HG03469 (cell line): Measurements from ENCODE around the gene GINS2.

Source experiments
- ATAC-seq: cut with Tn5 transposase; IDR thresholded peaks from one replicate; pipeline ENCODE4 v1.9.1; 2021; ENCODE audit warnings: mild to moderate bottlenecking, moderate library complexity, moderate number of reproducible peaks; ENCODE audit not compliant: unreplicated experiment

Gene GINS2

DNA sequence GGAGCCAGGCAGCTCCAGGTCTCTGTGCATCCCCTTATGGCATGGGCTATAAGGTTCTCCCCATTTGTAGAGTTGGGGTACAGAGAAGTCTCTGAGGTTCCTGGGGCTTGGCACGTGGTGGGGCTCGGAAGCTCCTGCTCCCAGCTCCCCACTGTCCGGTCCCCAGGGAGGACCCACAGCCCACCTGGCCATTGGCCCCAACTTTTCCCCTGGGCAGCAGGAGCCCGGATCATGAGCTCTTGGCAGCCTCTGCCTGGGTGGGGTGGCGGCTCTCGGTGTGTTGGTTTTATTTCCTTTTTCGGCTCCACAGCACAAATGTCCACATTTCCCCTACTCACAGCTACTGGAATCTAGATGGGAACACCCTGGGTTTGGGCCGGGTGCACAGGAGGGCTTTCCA, 45.1 kb downstream of the GINS2 start:
- ATAC-seq = no peak

DNA sequence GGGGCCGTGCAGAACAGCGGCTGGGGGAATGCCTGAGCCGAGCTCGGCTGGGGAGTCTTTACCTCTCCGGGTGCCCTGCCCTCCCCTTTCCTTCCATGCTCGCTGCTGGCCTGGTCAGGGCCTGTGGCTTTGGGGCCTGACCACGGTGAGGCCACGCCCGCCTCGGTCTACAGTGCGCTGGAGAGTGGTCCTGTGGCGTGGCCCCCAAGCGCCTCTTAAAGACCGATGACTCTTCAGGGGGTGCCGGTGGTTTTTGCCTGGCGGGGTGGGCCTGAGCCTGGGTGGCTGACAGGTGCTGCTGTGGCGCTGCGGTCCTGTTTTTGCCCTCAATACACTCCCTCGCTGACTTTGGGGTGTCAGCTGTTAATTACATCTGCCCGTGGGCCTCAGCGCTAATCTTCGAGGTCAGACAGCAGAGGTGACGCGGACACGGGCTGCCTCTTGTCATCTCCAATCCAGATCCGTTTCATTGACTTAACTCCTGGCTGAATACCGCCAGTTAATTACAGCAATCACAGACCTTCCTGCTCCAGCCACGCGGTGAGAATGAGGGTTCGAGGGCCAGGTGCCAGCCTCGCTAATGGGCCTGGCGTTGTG, 45.9 kb downstream of the GINS2 start:
- ATAC-seq = no peak

DNA sequence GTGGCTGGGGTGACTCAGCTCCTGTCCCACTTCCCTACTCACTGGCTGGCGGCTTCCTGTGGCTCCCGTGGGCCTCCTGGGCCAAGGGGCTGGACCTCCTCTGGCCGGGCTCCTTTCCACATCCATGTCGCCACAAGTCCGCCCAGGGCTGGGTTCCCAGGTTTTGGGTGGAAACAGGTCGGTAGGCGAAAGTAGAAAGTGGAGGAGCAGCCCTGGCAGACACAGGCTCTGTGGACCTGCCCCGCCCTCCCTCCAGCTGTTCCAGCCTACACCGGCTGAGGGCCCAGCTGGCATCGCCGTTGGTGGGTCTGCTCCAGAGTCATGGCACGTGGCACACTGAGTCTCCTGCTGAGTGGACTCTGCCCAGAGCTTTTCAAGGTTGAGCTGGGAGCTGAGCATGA, 47.0 kb downstream of the GINS2 start:
- no peak for ATAC-seq

DNA sequence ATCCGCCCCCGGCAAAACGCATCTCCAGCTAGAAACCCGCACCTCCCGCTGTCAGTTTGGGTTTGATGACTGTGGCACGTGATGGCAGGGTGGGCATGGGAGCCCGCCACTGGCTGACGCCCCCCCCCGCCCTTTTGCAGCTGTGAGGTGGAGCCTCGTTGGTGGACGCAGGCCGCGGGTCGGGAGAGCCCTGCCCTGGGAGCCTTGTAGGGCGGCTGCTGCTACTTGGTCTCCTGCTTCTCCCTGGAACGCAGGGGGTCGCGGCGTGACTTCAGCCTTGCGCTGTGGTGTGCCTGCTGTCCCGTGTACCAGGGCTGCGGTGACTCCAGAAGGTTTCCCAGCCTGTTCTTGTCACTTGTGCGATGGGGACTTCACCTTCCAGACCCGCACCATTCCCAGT, 47.4 kb downstream of the GINS2 start:
- no peak for ATAC-seq

DNA sequence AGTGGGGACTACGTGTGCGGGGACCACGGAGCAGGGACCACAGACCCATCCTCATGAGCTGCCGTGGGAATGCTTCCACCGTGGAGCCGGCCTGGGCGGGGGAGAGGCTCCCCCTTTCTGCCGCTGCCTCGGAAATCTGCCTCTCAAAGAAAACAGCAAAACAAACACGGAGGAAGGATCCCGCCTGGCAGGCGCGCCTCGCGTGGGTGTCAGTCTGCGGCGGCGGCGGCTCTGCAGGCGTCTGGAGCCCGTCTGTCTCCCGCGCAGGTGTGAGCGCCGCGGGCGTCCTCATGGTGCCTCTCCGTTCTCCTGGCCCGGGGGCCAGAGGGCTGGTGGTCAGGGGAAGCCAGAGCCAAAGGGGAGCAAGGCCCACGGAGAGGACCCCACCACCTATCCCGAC, 48.2 kb downstream of the GINS2 start:
- no peak for ATAC-seq

DNA sequence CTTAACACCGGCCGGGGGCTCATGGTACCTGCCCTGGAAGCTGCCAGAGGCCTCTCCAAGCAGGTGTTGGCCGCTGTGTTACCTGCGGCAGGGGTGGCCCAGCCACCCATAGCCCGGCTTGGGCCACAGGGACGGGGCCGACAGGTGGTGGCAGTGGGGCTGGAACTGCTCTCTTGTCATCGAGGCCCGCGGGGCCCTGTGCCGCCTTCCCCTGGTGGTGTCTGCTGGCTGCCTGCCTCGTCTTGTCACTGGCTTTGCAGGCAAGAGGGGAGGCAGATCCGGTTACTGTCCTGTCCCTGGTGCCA, 48.5 kb downstream of the GINS2 start:
- no peak for ATAC-seq

DNA sequence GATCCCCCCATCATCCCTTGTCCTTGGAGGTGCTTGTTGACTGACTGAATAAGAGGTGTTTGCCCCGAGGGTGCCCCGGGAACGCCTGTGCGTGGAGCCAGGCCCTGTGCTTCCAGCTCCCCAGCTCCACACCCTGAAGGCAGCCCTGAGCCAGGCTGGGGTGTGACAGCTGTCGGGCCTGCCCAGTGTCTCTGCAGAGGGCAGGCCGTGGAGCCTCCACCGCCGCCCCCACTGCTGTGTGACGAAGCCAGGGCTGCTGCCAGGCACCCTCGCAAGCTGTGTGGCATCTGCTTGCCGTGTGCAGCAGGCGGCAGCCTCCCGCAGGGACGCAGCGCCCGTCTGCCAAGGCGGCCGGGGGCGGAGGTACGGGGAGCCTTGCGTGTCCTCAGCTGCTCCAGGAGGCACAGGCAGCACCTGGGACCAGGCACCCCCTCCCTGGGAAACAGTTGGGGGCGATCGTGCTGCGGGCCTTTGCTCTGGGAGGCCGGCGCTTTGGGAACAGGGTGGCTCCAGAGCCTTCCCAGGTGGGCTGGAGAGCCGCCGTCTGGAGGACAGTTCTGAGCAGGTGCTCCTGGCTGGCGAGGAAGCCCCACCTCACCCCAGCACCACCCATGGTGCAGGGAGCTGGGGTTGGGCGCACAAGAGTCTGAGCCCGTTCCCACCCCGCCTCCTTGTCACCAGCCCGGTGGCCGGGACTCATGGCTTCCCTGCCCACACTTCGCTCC, 49.1 kb downstream of the GINS2 start:
- ATAC-seq = no peak

DNA sequence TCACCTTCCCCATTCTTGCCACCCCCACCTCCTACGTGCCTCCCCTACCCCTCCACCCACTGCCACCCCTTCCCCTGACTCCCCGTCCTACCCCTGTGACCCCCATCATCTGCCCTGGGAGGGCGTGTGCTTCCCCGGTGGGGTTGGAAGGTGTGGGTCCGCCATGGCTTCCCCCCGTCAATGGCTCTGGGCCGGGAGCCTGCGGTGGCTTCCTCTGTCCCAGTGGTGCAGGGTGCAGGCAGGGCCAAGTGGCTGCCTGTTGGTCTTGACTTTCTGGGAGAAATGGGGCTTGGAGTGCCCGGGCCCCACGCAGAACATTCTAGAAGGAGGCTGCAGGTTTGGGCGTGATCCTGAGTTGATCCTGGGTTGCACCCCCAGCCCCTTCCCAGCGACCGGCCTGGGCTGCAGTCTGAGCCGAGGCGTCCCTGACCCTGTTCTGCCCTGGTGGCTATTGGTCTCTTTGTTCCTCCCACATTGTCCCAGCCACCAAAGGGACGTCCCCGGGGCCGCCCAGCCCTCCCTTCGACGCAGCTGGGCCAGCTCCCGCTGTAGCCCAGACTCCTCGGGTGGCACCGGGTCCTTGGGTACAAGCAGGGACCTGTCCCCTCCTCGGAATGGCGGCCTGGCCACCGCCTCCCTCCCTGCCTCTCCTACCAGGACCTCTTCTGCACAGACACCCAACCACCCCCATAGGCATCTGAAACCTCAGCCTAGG, 49.9 kb downstream of the GINS2 start:
- no peak for ATAC-seq

DNA sequence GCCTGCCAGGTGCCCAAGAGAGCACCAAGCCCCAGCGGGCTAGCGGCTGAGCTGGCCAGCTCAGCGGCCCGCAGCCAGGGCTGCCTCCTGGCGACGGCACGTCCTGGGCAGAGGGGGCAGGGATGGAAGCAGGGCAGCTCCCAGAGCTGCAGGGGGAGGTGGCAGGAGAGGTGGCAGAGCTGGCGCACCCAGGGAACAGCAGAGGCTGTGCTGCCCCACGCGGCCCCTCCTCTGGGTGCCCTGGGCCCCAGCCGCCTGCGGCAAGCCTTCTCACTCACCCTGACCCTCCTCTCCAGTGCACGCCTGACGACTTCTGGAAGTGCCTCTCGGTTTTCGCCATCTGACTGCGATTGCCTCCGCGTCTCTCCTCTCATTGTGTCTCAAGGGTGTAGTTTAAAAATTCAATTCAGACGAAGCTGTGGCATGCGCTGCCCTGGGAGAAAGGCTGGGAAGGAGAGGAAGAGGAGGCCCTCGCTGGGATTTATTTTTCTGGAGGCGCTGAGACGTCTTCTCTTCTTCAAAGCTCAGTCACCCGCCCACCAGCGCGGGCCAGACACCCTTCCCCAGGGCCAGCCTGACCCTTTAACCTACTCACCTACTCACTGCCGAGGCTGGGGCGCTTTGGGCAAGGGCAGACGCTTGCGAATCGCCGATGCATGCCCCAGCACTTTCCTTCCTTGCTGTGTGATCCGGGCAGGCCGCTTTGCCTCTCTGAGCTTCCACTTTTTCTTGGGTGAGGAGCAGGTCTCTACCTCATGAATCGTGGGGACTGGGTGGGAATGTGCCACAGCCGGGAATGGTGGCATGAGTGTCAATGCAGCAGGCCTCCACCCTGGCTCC, 50.7 kb downstream of the GINS2 start:
- ATAC-seq = no peak

DNA sequence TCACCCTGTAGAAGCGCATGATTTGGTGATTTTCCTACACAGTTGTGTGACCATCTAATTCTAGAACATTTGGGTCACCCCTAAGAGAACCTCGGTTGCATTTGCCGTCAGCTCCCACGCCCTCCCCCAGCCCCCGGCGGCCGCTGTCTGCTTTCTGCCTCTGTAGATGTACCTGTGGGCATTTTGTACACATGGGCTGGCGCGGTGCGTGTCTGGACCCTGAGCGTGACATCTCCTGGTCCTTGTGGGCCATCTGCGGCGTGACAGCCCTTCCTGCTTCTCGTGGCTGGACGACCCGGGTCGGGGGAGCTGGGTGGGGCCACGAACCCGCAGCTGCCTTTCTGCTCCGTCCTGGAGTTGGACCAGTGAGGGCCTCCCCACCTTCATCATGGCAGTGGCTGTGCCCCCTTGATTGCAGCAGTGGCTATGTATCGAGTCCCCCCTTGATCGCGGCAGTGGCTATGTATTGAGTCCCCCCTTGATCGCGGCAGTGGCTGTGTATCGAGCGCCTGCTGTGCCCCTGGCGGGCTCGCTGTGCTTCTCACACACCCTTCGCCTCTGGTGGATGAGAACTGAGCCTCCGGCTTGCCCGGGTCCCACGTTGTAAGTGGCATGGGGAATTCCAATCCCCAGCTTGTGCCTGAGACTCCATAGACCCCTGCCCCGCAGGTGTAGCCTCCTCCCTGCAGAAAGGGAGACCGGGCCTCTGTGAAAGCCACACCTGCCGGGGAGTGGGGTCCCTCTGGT, 51.5 kb downstream of the GINS2 start:
- ATAC-seq = no peak

DNA sequence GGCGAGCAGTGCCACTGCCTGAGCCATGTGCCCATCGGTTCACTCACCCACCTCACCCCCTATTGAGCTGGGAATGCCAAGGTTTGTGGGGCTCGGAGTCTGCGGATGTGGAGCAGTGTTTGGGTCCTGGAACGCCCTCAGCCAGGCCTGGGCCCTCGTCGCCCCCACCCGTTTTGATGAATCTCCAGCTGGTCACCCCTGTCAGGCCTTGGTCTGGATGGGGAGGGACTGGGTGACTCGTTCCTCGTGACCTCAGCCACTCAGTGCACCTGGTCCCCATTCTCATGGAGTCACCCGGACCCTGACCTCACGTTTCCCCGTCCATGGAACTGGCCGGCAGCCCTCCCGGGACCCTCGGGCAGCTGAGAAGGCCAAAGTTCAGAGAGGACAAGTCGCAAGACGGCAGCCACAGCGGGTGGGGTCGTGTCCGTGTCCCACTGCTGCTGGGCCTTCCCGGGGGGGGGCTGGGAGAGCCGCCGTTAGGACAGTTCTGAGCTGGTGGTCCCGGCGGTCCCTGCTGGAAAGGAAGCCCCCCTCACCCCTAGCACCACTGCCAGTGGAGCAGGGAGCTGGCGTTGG, 52.4 kb downstream of the GINS2 start:
- no peak for ATAC-seq

DNA sequence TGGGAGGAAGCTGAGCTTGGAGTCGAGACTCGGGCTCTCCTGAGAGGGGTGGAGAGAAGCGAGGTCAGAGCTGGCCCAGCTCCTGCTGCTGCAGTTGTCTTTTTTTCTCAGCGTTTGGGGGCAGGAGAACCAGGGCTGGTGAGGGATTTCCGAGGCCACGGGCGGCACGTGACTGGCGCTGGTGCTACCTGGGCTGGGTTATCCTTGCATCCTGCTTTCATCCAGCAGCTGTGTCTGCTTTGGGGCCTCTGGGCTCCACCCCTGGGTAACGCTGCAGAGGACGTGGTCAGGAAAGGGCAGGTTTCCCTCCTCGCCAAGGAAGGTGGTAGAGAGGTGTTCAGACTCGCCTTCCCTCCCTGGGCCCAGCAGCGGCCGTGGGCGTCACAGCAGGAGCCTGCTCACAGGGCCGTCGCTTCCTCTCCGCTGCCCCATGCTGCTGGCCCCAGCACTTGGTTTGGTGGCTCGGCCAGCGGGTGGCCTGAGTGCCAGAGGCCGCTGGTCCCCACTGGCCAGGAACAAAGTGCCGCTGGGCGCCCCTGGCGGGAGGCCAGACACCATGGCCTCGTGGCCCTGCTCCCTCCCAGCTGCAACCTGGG, 53.1 kb downstream of the GINS2 start:
- ATAC-seq = no peak

DNA sequence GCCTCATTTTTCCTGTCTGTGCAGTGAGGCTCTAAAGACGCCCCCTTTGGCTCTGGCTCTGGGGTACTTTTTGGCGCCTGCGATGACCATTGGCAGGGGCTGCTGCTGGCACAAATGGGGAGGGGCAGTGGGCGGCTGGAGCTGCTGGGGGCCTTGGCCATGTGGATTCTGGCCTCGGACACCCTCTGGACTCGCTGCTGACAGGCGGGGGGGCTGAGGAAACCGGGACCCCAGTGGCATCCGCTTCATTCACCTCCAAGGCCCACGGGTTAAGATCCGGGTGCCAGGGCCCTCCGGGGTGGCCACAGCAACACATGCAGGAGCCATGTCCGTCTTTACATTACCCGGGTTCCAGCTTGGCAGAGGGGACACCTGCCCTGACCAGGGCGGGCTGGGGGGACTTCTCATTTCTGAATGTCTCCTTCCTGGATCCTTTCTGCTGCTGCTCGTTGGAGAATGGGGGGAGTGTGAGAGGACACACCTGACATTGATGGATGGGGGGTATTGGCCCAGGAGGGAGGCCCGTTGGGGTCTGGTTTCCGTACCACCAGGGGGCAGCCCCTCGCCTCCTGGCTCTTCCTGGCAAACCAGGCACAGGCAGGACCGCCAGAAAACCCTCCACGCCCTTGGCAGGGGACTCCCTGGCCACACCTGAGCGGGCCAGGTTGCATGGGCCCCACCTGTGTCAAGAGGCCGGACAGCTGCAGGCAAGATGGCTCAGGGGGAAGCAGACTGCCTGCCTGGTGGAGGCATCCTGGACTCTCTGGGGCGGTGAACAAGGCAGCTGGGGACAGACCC, 53.8 kb downstream of the GINS2 start:
- no peak for ATAC-seq

DNA sequence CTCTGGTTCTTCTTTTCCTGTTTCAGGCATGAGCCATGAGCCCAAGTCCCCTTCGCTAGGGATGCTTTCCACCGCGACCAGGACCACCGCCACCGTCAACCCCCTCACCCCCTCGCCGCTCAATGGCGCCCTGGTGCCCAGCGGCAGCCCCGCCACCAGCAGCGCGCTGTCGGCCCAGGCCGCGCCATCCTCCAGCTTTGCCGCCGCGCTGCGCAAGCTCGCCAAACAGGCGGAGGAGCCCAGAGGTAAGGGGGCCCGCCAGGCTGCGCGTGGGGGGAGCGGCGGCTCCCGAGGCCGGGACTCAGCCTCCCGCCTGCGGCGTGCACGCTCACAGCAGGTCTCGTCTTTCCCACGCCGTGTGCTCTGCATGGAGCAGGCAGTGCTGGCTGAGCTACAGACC, 54.9 kb downstream of the GINS2 start:
- no peak for ATAC-seq

DNA sequence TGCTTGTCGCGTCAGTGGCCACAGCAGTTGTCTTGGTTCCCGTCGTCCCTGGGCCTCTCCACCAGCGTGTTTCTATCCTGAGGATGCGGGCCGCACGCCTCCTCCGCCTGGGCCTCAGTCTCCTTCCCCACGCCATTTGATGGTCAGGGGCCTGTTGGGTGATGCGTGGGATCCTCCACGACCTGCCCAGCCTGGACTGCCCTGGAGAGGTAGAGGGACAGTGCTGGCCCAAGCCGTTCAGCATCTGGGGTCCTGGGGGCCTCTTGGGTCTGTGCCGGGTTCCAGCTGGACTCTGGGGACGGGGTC, 55.4 kb downstream of the GINS2 start:
- ATAC-seq = no peak

DNA sequence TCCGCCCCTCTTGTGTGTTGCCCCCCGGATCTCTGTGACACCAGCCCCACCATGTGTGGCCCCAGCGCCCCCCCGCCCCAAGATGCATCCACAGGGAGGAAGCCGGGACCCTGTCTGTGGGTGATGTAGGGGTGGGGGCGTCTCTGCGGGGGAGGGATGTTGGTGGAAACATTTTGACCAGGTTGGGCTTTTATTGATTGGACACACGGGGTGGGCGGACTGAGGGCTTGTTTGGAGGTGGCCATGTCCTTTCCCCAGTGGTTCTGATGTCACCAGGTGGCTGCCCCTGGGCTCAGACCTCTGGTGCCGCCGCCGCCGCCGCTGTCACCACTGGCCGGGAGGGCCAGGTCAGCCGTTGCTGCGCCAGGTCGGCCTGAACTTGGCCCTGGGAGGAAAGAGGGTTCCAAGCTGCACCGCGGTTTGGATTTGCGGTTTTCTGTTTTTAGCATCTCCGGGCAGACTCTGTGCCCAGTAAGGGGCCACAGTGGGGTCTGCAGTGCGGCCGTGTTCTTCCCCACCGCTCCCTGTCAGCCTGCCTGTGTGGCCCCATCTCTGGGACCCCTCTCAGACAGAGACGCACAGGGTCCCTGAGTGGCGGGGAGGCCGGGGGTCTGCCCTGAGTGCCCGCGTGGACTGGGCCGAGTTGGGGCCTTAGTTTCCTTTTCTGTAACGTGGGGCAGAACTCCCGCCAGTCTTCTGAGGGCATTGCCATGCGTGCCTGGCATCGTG, 55.9 kb downstream of the GINS2 start:
- ATAC-seq = no peak

DNA sequence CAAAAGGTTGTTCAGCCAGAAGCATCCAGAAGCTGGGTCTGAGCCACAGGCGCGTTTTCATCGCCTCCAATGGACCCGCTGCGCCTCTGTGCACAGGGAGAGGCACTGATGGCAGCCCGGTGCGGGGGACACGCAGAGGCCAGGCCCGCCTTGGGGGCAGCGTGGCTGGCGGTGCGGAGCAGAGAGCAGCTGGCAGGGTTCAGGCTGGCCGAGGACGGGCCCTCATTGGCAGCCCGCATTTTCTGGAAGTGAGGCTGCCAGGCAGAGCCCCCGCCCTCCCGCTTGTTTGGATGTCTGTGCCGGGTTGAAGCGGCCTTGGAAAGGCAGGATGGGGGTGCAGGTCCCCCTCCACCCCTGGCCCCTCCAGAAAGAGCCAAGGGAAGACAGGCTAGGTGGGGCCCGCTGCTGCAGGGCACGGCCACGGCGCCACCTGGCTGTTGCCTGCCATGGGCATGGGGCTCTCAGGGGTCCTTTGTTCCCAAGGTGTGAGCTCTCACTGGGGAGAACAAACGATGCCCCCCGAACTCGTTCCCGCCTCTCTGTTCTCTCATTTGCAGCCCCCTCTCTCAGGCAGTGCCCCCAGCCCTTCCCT, 56.9 kb downstream of the GINS2 start:
- ATAC-seq = no peak

DNA sequence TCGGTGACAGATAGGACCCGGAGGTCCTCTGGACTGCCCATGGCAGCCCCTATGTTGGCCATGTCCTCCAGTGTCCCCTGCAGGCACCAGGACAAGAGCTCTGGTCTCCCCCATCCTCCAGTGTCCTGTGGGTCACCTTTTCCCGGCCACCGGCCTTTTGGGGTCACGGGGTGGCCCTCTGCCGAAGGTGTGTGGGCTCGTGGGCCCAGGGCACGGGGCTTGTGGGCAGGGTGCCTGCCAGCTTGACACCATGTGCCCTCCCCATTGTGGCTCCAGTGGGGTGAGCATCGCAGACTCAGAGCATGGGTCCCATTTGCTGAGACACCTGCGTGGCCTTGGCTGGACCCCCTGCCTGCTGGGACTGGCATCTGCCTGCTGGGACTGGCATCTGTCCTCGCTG, 57.5 kb downstream of the GINS2 start:
- no peak for ATAC-seq
